DND-41 (cell line): ENCODE data around the gene EHBP1.

Experiments
- ATAC-seq: fragments of 200-7000 bp; cut with Tn5 transposase; 3 replicates; pipeline ENCODE4 v1.9.1; 2021; ENCODE audit warnings: low read depth; ENCODE audit not compliant: insufficient read depth
- DNase-seq: peaks from one replicate; pipeline ENCODE4 v3.0.0-alpha.2; 2020
- H2AFZ ChIP-seq: 2 replicates; pipeline ENCODE4 v1.6.0; 2012; ENCODE audit warnings: low read depth, low read length
- H3K27ac ChIP-seq: 2 replicates; pipeline ENCODE4 v1.5.1; 2012; ENCODE audit warnings: low read length, inconsistent platforms
- H3K27me3 ChIP-seq: fragments of 200-600 bp; sonication (generic); 2 replicates; pipeline ENCODE4 v1.6.0; 2012; ENCODE audit warnings: low read length, mild to moderate bottlenecking, inconsistent platforms; ENCODE audit not compliant: insufficient read depth, poor library complexity
- H3K36me3 ChIP-seq: 2 replicates; pipeline ENCODE4 v1.5.1; 2012; ENCODE audit warnings: low read length, inconsistent platforms; ENCODE audit not compliant: insufficient read depth
- H3K4me1 ChIP-seq: 2 replicates; pipeline ENCODE4 v1.5.1; 2012; ENCODE audit warnings: mild to moderate bottlenecking, low read length; ENCODE audit not compliant: insufficient read depth
- H3K4me2 ChIP-seq: 2 replicates; pipeline ENCODE4 v1.6.0; 2012; ENCODE audit warnings: mild to moderate bottlenecking, moderate library complexity, low read length, inconsistent platforms; ENCODE audit not compliant: insufficient read depth
- H3K4me3 ChIP-seq, 2 experiments: fragments of 200-600 bp in 1 of 2; shearing (Covaris generic) in 1 of 2; 2 replicates each; pipeline ENCODE4 v1.5.1; 2012 to 2016; ENCODE audit warnings: inconsistent platforms in 2 of 2, low read length in 2 of 2, mild to moderate bottlenecking in 2 of 2, low read depth in 1 of 2, moderate library complexity in 1 of 2
- H3K79me2 ChIP-seq: 2 replicates; pipeline ENCODE4 v1.6.0; 2012; ENCODE audit warnings: low read length, inconsistent platforms; ENCODE audit not compliant: insufficient read depth
- H3K9ac ChIP-seq: 2 replicates; pipeline ENCODE4 v1.6.0; 2012; ENCODE audit warnings: low read depth, mild to moderate bottlenecking, inconsistent platforms, low read length, moderate library complexity
- H3K9me3 ChIP-seq: 2 replicates; pipeline ENCODE4 v1.5.1; 2012; ENCODE audit warnings: low read length, moderate library complexity, mild to moderate bottlenecking, inconsistent platforms; ENCODE audit not compliant: insufficient read depth, severe bottlenecking
- H4K20me1 ChIP-seq: 2 replicates; pipeline ENCODE4 v1.6.0; 2012; ENCODE audit warnings: low read length; ENCODE audit not compliant: insufficient read depth
- EZH2 ChIP-seq: IDR thresholded peaks from 3 replicates; pipeline ENCODE4 v1.6.1; 2012; ENCODE audit warnings: borderline replicate concordance, low read depth, mild to moderate bottlenecking, moderate library complexity, low read length, inconsistent platforms; ENCODE audit not compliant: severe bottlenecking
- TF ChIP-seq, protein P1 (sequence below): IDR thresholded peaks from 2 replicates; pipeline ENCODE4 v1.5.1; 2012; ENCODE audit warnings: borderline replicate concordance, low read length, moderate library complexity, mild to moderate bottlenecking; ENCODE audit not compliant: poor library complexity, severe bottlenecking; ENCODE audit errors: extremely low read depth

EHBP1 gene

DNA sequence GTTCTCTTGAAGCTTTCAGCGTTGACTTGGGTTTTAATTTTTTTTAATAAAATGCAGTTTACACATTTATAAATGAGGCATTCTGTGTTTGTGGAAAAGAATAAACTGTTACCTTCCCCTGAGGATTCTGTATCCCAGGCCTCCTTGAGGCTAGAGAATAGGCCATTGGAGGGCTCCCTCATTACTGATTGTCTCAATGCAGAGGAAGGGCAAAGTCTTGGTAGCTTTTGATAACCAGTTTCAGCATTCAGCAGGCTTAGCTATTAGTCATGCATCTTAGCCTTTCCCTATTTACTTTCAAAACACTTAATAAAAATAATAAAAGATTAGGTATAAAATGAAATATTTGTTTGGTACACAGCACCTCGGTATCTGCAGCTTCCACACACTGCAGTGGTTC, 287.0 kb downstream of the EHBP1 start:
- Histone ChIP-seq H3K27ac (no peak overlapping the region), H3K4me1 (no peaks in the 10 kb centered on the region), H3K4me3 (no peak overlapping the region), H3K9me3 (no peaks in the 10 kb centered on the region), H3K36me3 (peaks cover 30% of the 10 kb centered on the region), H3K27me3 (no peaks in the 10 kb centered on the region), H3K9ac (no peak overlapping the region), H4K20me1 (no peaks in the 10 kb centered on the region), H3K79me2 (no peaks in the 10 kb centered on the region), H3K4me2 (no peak overlapping the region), H2AFZ (no peak overlapping the region)
- no peak for ATAC-seq
- no peak for DNase-seq
- TF ChIP-seq, protein P1, sequence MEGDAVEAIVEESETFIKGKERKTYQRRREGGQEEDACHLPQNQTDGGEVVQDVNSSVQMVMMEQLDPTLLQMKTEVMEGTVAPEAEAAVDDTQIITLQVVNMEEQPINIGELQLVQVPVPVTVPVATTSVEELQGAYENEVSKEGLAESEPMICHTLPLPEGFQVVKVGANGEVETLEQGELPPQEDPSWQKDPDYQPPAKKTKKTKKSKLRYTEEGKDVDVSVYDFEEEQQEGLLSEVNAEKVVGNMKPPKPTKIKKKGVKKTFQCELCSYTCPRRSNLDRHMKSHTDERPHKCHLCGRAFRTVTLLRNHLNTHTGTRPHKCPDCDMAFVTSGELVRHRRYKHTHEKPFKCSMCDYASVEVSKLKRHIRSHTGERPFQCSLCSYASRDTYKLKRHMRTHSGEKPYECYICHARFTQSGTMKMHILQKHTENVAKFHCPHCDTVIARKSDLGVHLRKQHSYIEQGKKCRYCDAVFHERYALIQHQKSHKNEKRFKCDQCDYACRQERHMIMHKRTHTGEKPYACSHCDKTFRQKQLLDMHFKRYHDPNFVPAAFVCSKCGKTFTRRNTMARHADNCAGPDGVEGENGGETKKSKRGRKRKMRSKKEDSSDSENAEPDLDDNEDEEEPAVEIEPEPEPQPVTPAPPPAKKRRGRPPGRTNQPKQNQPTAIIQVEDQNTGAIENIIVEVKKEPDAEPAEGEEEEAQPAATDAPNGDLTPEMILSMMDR = no peak
- no peak for TF ChIP-seq EZH2

DNA sequence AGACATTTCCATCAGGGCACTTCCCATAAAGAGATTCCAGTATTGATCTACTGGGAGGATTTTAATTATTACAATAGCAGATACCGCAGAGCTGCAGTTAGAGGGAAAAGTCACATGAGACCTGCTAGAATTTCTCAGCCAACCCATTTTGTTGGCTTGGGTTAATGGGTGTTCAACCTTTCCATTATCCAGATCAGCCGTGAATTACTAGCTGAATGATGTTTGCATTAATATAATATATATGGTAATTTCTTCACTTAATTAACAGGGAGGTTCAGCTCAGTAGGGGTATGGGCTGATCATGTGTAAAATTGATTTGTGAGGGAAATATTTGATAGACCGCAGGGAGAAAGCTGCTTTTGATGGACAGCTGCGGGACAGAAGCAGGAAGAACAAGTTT, 288.7 kb downstream of the EHBP1 start:
- Histone ChIP-seq H3K4me1 (no peaks in the 10 kb centered on the region), H3K9ac (no peak overlapping the region), H3K27ac (no peak overlapping the region), H3K9me3 (no peaks in the 10 kb centered on the region), H3K27me3 (no peaks in the 10 kb centered on the region), H3K4me2 (no peak overlapping the region), H3K36me3 (peaks cover 35% of the 10 kb centered on the region), H3K4me3 (no peak overlapping the region), H3K79me2 (no peaks in the 10 kb centered on the region), H4K20me1 (no peaks in the 10 kb centered on the region), H2AFZ (no peak overlapping the region)
- TF ChIP-seq, protein P1 = no peak
- TF ChIP-seq EZH2 = no peak
- DNase-seq (no peak), ATAC-seq (no peak)

DNA sequence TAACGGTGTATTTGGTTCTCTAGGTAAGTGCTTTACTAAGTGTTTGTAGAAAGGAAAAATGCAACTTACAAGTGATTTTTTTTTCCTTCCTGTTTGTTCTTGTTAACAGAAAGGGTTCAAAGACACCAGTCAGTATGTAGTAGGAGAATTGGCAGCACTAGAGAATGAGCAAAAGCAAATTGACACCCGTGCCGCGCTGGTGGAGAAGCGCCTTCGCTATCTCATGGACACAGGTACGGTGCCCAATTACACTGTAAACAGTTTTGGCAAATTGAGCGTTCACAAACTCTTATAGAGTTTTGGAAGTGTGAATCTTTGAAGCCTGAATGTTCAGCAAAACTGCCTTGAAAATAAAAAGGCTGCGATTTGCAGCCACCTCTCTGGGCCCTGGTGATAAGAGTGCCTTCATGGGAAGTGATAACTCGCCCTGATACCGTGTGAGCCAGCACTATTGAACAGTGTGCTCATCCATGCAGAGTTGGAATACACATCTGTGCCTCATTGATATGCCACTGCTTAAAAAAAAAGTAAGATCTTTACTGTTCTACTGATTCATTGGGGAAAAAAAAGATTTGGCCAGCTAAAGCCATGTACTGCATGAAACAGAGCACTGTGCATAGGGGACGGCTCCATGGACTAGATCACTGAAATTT, 291.1 kb downstream of the EHBP1 start:
- no peak overlapping the region for H3K27ac ChIP-seq
- no peaks in the 10 kb centered on the region for H3K79me2 ChIP-seq
- no peaks in the 10 kb centered on the region for H4K20me1 ChIP-seq
- no peak overlapping the region for H3K9ac ChIP-seq
- TF ChIP-seq EZH2 = no peak
- TF ChIP-seq, protein P1 = no peak
- H3K9me3 ChIP-seq = no peaks in the 10 kb centered on the region
- ATAC-seq (no peak), DNase-seq (no peak)
- no peak overlapping the region for H3K4me3 ChIP-seq
- H2AFZ ChIP-seq = no peak overlapping the region
- no peak overlapping the region for H3K4me2 ChIP-seq
- H3K27me3 ChIP-seq = no peaks in the 10 kb centered on the region
- no peaks in the 10 kb centered on the region for H3K4me1 ChIP-seq
- H3K36me3 ChIP-seq = peaks cover 32% of the 10 kb centered on the region
